Renal cortical epithelial cell (primary cell): ENCODE measurements around the gene RAB24. TPM values are rescaled to one million over a fixed set of nuclear protein-coding genes. Genes with fewer than 3 reads are reported as not detected.
"Not testable (repeated sequence)": the region's sequence is repeated elsewhere in the genome, so short reads cannot be mapped to it uniquely, and the experiment has no call there.

ENCODE experiments used
- DNase-seq: peaks from one replicate; pipeline ENCODE4 v3.0.0-alpha.2; 2011; ENCODE audit warnings: low read depth
- total RNA-seq: library from RNA; depleted of rRNA; stranded (reverse); fragments of >200 nt; gene quantifications from 2 replicates; pipeline ENCODE4 v1.2.3, GENCODE V29; 2014

Gene RAB24
- total RNA-seq, result 13.5 and 23.0 TPM in 2 replicates

GRCh38 chr5:177303121-177303924 lies at the start of gene RAB24, which contains the start of gene PRELID1:
Gene RAB24, minus strand, starts transcription at chr5:177303719. Its CDS starts 431 bp downstream, at chr5:177303288.
Gene PRELID1, plus strand, starts transcription at chr5:177303799. Its CDS starts 187 bp downstream, at chr5:177303986.
- DNase-seq, result peak; percentile 34

- no peak for DNase-seq
Observed at GRCh38 chr5:177353093-177353492, 49.6 kb upstream of the RAB24 start.

DNA sequence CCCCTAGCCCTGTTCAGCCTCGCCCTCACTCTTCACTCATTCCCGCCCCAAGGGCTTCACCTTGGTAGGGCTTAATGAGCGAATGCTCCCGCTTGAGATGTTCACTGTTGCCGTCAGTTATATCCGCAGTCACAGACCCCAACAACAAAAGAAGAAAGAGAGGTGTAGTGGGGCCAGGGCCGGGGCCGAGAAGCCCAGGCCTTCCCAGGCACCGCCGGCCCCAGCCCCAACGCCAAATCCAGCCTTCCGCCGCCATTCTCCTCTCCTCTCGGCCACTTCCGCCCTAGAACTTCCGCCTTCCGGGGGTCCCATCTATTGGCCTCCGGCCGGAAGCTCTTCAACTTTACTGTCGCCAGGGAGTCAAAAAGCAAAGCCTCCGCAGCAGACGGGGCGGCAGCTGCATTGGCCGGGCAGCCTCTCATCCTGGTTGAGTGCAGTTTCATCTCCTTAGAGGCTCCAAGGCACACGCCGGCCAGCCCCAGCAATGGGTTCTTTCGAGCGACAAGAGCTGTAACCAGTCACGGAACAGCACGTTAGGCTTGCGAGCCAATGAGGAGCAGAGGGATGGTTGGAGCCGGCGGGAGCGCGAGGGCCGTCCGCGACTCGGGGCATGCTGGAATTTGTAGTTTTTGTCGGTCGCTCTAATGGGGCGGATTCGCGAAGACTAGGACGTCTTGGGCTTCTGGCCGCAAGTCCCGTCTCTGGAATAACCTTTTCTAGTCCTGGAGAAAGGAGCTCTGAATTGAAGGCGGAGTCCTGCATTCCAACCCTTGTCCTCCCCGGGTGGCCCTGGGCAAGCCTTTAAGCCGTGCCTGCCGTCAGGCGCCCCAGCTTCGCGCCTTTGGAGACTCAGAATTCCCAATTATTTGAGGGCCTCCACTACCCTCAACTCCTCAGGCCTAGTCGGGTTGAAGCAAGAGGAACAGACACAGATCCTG lies 48.1 kb upstream of the RAB24 start, which contains the start of gene LMAN2:
TSS of gene LMAN2 (minus strand) at position 277 of the 938 bp plus-strand sequence. CDS start at position 256, 21 bp downstream.
- peak; percentile 87 for DNase-seq

GRCh38 chr5:177350776-177351391 lies 47.4 kb upstream of the RAB24 start:
- DNase-seq, result no peak

DNA sequence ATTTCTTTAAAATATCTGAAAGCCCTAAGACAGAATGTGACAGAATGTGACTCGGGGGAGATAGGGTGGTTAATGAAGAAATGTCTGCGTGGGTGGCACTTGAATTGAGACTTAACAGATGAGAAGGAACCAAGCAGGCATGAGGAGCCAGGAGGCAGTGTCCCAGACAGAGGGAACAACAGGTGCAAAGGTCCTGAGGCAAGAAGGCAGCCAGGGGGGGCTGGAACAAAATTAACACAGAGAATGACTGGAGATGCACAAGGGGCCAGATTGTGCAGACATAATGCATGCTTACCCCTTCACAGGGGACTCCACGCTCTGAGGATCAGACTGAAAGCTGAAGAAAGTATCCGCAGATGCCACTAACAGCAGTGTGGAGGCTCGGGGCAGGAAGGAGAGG lies 46.2 kb upstream of the RAB24 start:
- DNase-seq, result no peak

DNA sequence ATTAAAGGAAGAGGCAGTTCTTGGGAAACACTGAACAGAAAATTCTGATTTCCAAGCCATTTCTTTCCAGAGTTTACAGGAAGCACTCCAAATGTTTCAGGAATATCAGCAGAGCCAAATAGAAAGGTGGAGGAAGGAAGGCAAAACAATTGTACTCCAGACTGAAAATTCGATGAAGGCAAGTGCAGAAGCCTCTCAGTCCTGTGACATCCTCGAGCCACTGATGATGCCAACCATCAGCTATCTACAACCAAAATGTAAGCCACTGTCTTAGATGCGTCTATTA lies 45.8 kb upstream of the RAB24 start:
- no peak for DNase-seq

DNA sequence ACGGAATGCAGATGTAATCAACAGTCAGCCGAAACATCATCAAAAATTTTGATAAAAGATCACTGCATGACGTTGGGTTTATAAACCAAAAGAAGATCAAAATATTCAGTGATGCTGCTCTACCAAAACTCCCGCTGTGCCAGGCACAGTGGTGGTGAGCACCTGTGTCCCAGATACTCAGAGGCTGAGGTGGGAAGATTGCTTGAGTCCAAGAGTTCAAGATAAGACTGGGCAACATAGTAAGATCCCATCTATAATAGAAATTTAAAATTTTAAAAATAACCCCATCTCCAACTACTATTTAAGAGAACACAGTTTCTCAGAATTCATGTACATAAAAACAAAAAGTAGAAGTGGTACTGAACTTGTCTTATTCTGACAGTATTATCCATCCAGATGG lies 44.2 kb upstream of the RAB24 start:
- DNase-seq, result no peak

- no peak for DNase-seq
Observed at GRCh38 chr5:177346820-177347219, 43.3 kb upstream of the RAB24 start.

DNA sequence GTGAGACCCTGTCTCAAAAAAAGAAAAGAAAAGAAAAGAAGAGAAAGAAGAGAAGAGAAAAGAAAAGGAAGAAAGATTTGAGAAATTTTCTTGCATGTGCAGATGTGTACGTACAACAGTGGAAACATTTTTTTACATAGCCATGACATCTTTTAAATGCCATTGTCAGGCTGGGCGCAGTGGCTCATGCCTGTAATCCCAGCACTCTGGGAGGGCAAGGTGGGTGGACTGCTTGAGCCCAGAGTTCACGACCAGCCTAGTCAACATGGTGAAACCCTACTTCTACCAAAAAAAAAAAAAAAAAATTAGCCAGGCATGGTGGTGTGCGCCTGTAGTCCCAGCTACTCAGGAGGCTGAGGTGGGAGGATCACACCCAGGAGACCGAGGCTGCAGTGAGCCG lies 41.4 kb upstream of the RAB24 start:
- DNase-seq, result no peak

DNA sequence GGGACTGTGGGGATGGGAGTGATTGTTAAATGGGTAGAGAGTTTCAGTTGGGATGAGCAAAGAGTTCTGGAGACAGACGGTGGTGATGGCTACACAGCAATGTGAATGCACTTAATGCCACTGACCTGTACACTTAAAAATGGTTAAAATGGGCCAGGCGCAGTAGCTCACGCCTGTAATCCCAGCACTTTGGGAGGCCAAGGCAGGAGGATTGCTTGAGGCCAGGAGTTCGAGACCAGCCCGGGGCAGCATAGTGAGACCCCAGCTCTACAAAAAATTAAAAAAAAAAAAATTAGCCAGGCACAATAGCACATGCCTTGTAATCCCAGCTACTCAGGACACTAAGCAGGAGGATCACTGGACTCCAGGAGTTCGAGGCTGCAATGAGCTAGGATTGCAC lies 40.3 kb upstream of the RAB24 start:
- DNase-seq, result no peak

GRCh38 chr5:177343000-177343399 lies 39.5 kb upstream of the RAB24 start:
- DNase-seq, result not testable (repeated sequence)

DNA sequence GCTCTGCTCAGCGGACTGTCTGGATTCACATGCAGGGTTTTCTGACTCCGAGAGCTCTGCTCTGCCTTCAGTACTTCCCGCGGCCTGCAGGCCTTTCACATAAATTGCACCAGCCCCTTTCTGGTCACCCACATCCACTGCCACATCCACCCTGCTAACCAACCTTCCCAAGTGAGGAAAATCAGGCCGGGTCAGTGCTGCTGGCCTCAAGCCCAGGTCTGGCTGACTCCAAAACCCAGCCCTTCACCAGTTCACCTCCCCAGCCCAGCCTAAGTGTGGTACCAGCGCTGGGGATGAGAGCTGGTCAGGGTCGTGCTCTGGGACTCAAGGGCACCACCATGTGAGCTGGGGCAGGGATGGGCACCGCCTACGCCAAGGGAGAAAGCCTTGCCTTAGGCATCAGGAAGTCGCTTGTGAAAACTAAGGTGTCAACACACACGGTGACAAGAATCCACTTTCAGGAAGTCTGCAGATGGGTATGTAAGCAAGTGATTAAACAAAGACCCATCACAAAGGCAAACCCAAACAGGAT lies 35.7 kb upstream of the RAB24 start:
- peak; percentile 29 for DNase-seq

GRCh38 chr5:177338251-177339106 lies 35.0 kb upstream of the RAB24 start:
- DNase-seq, result no peak

DNA sequence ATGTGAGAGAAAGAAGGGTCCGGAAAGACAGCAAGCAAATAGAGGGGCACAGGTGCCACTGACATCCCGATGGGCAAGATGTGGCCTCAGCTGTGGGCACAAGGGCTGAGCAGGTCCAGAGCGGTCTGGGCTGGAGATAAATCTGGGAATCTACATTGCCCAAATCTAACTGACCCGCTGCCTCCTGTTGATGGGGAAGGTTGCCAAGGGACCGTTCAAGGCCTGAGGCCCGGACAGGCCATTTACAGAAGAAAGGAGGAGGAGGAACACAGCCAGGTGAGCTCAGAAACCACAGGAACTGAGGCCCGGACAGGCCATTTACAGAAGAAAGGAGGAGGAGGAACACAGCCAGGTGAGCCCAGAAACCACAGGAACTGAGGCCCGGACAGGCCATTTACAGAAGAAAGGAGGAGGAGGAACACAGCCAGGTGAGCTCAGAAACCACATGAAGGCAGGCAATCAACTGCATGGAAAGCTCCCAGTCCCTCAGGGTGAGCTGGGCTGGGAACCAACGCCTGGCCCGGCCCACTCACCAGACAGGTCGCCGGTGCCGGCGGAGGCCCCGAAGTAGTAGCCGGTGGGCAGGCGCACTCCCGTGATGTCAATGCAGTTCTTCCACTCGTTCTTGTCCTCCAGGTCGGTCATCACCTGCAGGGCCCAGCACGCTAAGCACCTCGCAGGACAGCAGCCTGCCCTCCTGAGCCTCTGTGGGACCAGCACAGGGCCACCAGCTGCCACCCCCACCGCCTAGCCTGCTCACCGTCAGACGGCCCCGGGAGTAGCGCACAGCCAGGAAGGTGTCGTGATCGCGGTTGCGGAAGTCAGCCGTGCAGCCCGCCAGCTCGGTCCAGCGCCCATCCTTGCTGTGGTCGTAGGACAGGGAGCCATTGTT lies 33.3 kb upstream of the RAB24 start:
- no peak for DNase-seq

DNA sequence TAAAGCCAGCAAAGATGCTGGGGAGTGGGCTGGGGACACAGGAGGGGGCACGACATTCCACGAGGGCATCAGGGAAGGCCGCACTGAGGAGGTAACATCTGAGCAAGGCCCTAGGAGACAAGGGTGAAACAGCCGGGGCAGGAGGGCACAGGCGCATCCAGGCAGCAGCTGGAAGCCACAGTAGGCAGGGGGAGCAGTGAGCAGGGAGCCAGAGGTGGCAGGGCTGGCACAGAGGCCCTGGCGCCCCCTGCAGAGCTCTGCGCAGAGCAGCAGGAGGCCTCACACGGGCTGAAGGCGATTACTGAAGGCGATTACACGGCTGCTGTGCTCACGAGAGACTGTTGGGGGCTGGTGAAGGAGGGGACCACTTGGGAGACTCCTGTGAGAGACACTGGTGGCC lies 32.6 kb upstream of the RAB24 start:
- DNase-seq, result peak; percentile 22

- DNase-seq, result no peak
Observed at GRCh38 chr5:177335701-177336065, 32.2 kb upstream of the RAB24 start.

- no peak for DNase-seq
Observed at GRCh38 chr5:177334781-177335700, 31.5 kb upstream of the RAB24 start.

- no peak for DNase-seq
Observed at GRCh38 chr5:177334155-177334551, 30.6 kb upstream of the RAB24 start.
